SK-N-SH (cell line): ENCODE data around the gene MAU2. TPM values are rescaled to one million over a fixed set of nuclear protein-coding genes. Genes with fewer than 3 reads are reported as not detected.
A peak's percentile ranks its signal among the peaks of the same experiment; 100 is the strongest.

Experiments
- CTCF ChIA-PET: fragments of 300-600, 350-600 bp; formaldehyde crosslinking; extraction: SDS; loops from one replicate; lab custom pipeline; 2021; lab: Yijun Ruan, JAX
- POLR2A ChIA-PET: fragments of 350-600 bp; sonication (Branson Sonifier 250); formaldehyde crosslinking; extraction: SDS; loops from one replicate; lab custom pipeline; 2020; ENCODE audit warnings: antibody characterized with exemption, inconsistent platforms; lab: Yijun Ruan, JAX
- DNase-seq: peaks from one replicate; pipeline ENCODE4 v3.0.0; 2012
- H2AFZ ChIP-seq: fragments of 200-600 bp; sonication (generic); 2 replicates; pipeline ENCODE4 v1.8.1; 2016; ENCODE audit warnings: antibody characterized with exemption, mild to moderate bottlenecking, low read depth
- H3F3A ChIP-seq: fragments of 200-600 bp; sonication (generic); replicated peaks from 2 replicates; pipeline ENCODE3; 2016; ENCODE audit warnings: antibody characterized with exemption, mild to moderate bottlenecking; ENCODE audit not compliant: insufficient read depth
- H3K27ac ChIP-seq, 2 experiments: fragments of 200-500 bp in 1 of 2; fragments of 200-600 bp in 1 of 2; sonication (Bioruptor generic) in 1 of 2; sonication (generic), shearing (Covaris generic) in 1 of 2; 2 replicates each; pipeline versions ENCODE4 v1.5.1 to v1.6.1; 2014 to 2016; ENCODE audit warnings: low read depth in 2 of 2, inconsistent platforms in 1 of 2, low read length in 1 of 2, mild to moderate bottlenecking in 1 of 2, mixed read lengths in 1 of 2
- H3K27me3 ChIP-seq: fragments of 200-600 bp; sonication (generic), shearing (Covaris generic); 2 replicates; pipeline ENCODE4 v1.6.1; 2016; ENCODE audit warnings: mixed run types; ENCODE audit not compliant: insufficient read depth
- H3K36me3 ChIP-seq, 2 experiments: fragments of 200-500 bp in 1 of 2; fragments of 200-600 bp in 1 of 2; sonication (Bioruptor generic) in 1 of 2; sonication (generic) in 1 of 2; replicated peaks in 1 of 2; 2 replicates each; pipeline versions ENCODE3 to v1.5.1; 2014 to 2016; ENCODE audit warnings: low read length in 1 of 2, mild to moderate bottlenecking in 1 of 2; ENCODE audit not compliant: insufficient read depth in 2 of 2, control insufficient read depth in 1 of 2
- H3K4me1 ChIP-seq, 2 experiments: fragments of 200-500 bp in 1 of 2; fragments of 200-600 bp in 1 of 2; sonication (Bioruptor generic) in 1 of 2; sonication (generic), shearing (Covaris generic) in 1 of 2; 2 replicates each; pipeline versions ENCODE4 v1.5.1 to v1.6.1; 2014 to 2016; ENCODE audit warnings: low read depth in 1 of 2, low read length in 1 of 2, mixed run types in 1 of 2; ENCODE audit not compliant: insufficient read depth in 2 of 2, control insufficient read depth in 1 of 2
- H3K4me2 ChIP-seq: fragments of 200-600 bp; sonication (generic), shearing (Covaris generic); 2 replicates; pipeline ENCODE4 v1.6.1; 2017; ENCODE audit warnings: mixed run types
- H3K4me3 ChIP-seq, 2 experiments: fragments of 200-500 bp in 1 of 2; fragments of 200-600 bp in 1 of 2; sonication (Bioruptor generic) in 1 of 2; sonication (generic), shearing (Covaris generic) in 1 of 2; 2 replicates each; pipeline versions ENCODE4 v1.5.1 to v1.8.1; 2014 to 2016; ENCODE audit warnings: low read depth in 2 of 2, inconsistent platforms in 1 of 2, low read length in 1 of 2, mild to moderate bottlenecking in 1 of 2, mixed read lengths in 1 of 2, moderate library complexity in 1 of 2
- H3K79me2 ChIP-seq: fragments of 200-600 bp; sonication (generic); 2 replicates; pipeline ENCODE4 v1.8.1; 2017; ENCODE audit warnings: mild to moderate bottlenecking; ENCODE audit not compliant: insufficient read depth
- H3K9ac ChIP-seq: fragments of 200-600 bp; sonication (generic); 2 replicates; pipeline ENCODE4 v1.6.1; 2017; ENCODE audit warnings: mixed run types
- H3K9me2 ChIP-seq: fragments of 200-600 bp; sonication (generic); 2 replicates; pipeline ENCODE4 v1.6.1; 2017; ENCODE audit warnings: mixed run types
- H3K9me3 ChIP-seq: fragments of 200-600 bp; sonication (generic); 2 replicates; pipeline ENCODE4 v1.6.1; 2017; ENCODE audit warnings: mixed run types, mild to moderate bottlenecking, moderate library complexity
- H4K20me1 ChIP-seq: fragments of 200-600 bp; sonication (generic); 2 replicates; pipeline ENCODE4 v1.6.1; 2017; ENCODE audit warnings: mild to moderate bottlenecking, mixed run types; ENCODE audit not compliant: insufficient read depth
- CHD2 ChIP-seq: fragments of 150-350 bp; IDR thresholded peaks from 2 replicates; pipeline ENCODE4 v1.6.1; 2018; ENCODE audit warnings: low read length; ENCODE audit not compliant: partially characterized antibody
- EZH2phosphoT487 ChIP-seq: fragments of 200-600 bp; sonication (generic); IDR thresholded peaks from 2 replicates; pipeline ENCODE4 v1.6.1; 2017; ENCODE audit warnings: low read depth, mixed run types, mild to moderate bottlenecking, antibody characterized with exemption, moderate library complexity, borderline replicate concordance
- FOXJ3 ChIP-seq: sonication (generic); formaldehyde crosslinking; IDR thresholded peaks from 2 replicates; pipeline ENCODE4 v1.5.1; 2020; ENCODE audit warnings: mild to moderate bottlenecking, missing genetic modification reagents
- FOXM1 ChIP-seq: IDR thresholded peaks from 2 replicates; pipeline ENCODE4 v1.4.0; 2012; ENCODE audit warnings: low read depth, mild to moderate bottlenecking
- IRF3 ChIP-seq: fragments of 150-350 bp; IDR thresholded peaks from 2 replicates; pipeline ENCODE4 v1.6.1; 2016; ENCODE audit warnings: mild to moderate bottlenecking, low read depth, low read length
- MAX ChIP-seq: IDR thresholded peaks from 2 replicates; pipeline ENCODE4 v1.4.0; 2012; ENCODE audit warnings: low read depth
- POLR2AphosphoS5 ChIP-seq: IDR thresholded peaks from 2 replicates; pipeline ENCODE4 v1.6.1; 2012; ENCODE audit warnings: low read depth, low read length
- REST ChIP-seq: IDR thresholded peaks from 2 replicates; pipeline ENCODE4 v1.6.1; 2012; ENCODE audit warnings: mild to moderate bottlenecking, low read depth, low read length, moderate library complexity
- TCF12 ChIP-seq: IDR thresholded peaks from 2 replicates; pipeline ENCODE4 v1.4.0; 2012
- TEAD4 ChIP-seq: IDR thresholded peaks from 2 replicates; pipeline ENCODE4 v1.4.0; 2012; ENCODE audit warnings: mild to moderate bottlenecking, borderline replicate concordance; ENCODE audit not compliant: insufficient read depth
- USF1 ChIP-seq: IDR thresholded peaks from 2 replicates; pipeline ENCODE4 v1.4.0; 2012; ENCODE audit warnings: low read depth, borderline replicate concordance
- USF2 ChIP-seq: fragments of 150-350 bp; IDR thresholded peaks from 2 replicates; pipeline ENCODE4 v1.6.1; 2017; ENCODE audit warnings: antibody characterized with exemption, low read length, low read depth, borderline replicate concordance
- YY1 ChIP-seq: IDR thresholded peaks from 2 replicates; pipeline ENCODE4 v1.4.0; 2012; ENCODE audit warnings: low read depth, mild to moderate bottlenecking
- WGBS: methylation state at CpG from one replicate; pipeline ENCODE4 v1.1.6; 2017; ENCODE audit warnings: low lambda C conversion rate; 5-methylcytosine and 5-hydroxymethylcytosine counted together
- polyA plus RNA-seq, 3 experiments: library from polyadenylated mRNA; depleted of rRNA; stranded (reverse); fragments of >200 nt; gene quantifications; 2 replicates each; pipeline ENCODE4 v1.2.3, GENCODE V29; 2012

The MAU2 gene
- polyA plus RNA-seq, 1 of the 3 experiments (the other 2 are of a cell fraction): 17.6 TPM

- TF ChIP-seq REST: no peak
- TF ChIP-seq CHD2: no peak
Measured at GRCh38 chr19:19276386-19276785, 44.2 kb upstream of the MAU2 start (continued).

GRCh38 chr19:19276851-19277250, 43.8 kb upstream of the MAU2 start:
- no peaks in the 10 kb centered on the region for H3K9me2 ChIP-seq
- no peaks in the 10 kb centered on the region for H4K20me1 ChIP-seq
- H3K4me3 ChIP-seq: no peak overlapping the region
- no peak overlapping the region for H3K9ac ChIP-seq
- H3K79me2 ChIP-seq: no peaks in the 10 kb centered on the region
- H3K27me3 ChIP-seq: no peaks in the 10 kb centered on the region
- 95% methylated on average over 10 of the region's 20 CpGs for WGBS
- POLR2A ChIA-PET: no interaction called here
- no peak overlapping the region for H3K4me2 ChIP-seq
- no peak for TF ChIP-seq TCF12
- no peak for TF ChIP-seq IRF3
- no peak for TF ChIP-seq USF2
- TF ChIP-seq MAX: no peak
- TF ChIP-seq FOXJ3 (CRISPR knock-in tag): no peak
- no peak for TF ChIP-seq TEAD4
- no peak for TF ChIP-seq POLR2AphosphoS5
- no peak for TF ChIP-seq YY1
- TF ChIP-seq EZH2phosphoT487: no peak
- no peak for TF ChIP-seq USF1
- TF ChIP-seq FOXM1: no peak
- H3K36me3 ChIP-seq: peaks cover 0 to 60% of the 10 kb centered on the region in 2 experiments
- H3K4me1 ChIP-seq: peaks cover 0 to 20% of the 10 kb centered on the region in 2 experiments; a peak in 1 of 4 replicates
- H3K9me3 ChIP-seq: no peaks in the 10 kb centered on the region
- no peak overlapping the region for H3K27ac ChIP-seq
- DNase-seq: peak; percentile 22
- no peak overlapping the region for H2AFZ ChIP-seq
- CTCF ChIA-PET: interaction anchor here (1.6 kb wide), 1 partner anchor 37 kb away, joined by 3 read pairs; no protein-coding TSS in a partner anchor
- H3F3A ChIP-seq: peaks cover 3% of the 10 kb centered on the region
